GM23248 (cell line): ENCODE measurements around the gene NUDT7. TPM values are rescaled to one million over a fixed set of nuclear protein-coding genes. Genes with fewer than 3 reads are reported as not detected.
A peak's percentile ranks its signal among the peaks of the same experiment; 100 is the strongest.

Experiments used
- DNase-seq: peaks from one replicate; pipeline ENCODE4 v3.0.0-alpha.2; 2015
- H2AFZ ChIP-seq: fragments of 200-600 bp; sonication (generic); 2 replicates; pipeline ENCODE4 v1.6.1; 2016; ENCODE audit warnings: antibody characterized with exemption
- H3F3A ChIP-seq: fragments of 200-600 bp; sonication (generic); 2 replicates; pipeline ENCODE4 v1.6.1; 2016; ENCODE audit warnings: mild to moderate bottlenecking, antibody characterized with exemption, mixed run types; ENCODE audit not compliant: insufficient read depth
- H3K27ac ChIP-seq: fragments of 200-600 bp; sonication (generic); 2 replicates; pipeline ENCODE4 v1.5.1; 2016; ENCODE audit warnings: mild to moderate bottlenecking
- H3K27me3 ChIP-seq: fragments of 200-600 bp; sonication (generic); replicated peaks from 2 replicates; pipeline ENCODE4 v1.6.1; 2016; ENCODE audit warnings: mild to moderate bottlenecking; ENCODE audit not compliant: insufficient read depth
- H3K36me3 ChIP-seq: fragments of 200-600 bp; sonication (generic); 2 replicates; pipeline ENCODE4 v1.6.1; 2016; ENCODE audit warnings: low read depth, mild to moderate bottlenecking
- H3K4me1 ChIP-seq: fragments of 200-600 bp; sonication (generic); 2 replicates; pipeline ENCODE4 v1.6.1; 2016; ENCODE audit warnings: mild to moderate bottlenecking; ENCODE audit not compliant: insufficient read depth
- H3K4me2 ChIP-seq: fragments of 200-600 bp; sonication (generic); one replicate; pipeline ENCODE4 v1.6.1; 2016; ENCODE audit warnings: mild to moderate bottlenecking; ENCODE audit not compliant: unreplicated experiment
- H3K4me3 ChIP-seq: fragments of 200-600 bp; sonication (generic); 2 replicates; pipeline ENCODE4 v1.5.1; 2016; ENCODE audit warnings: mild to moderate bottlenecking
- H3K79me2 ChIP-seq: fragments of 200-600 bp; sonication (generic); 2 replicates; pipeline ENCODE4 v1.6.1; 2016; ENCODE audit warnings: mild to moderate bottlenecking; ENCODE audit not compliant: insufficient read depth
- H3K9ac ChIP-seq: fragments of 200-600 bp; sonication (generic); 2 replicates; pipeline ENCODE4 v1.6.1; 2016; ENCODE audit warnings: mild to moderate bottlenecking
- H3K9me2 ChIP-seq: fragments of 200-600 bp; sonication (generic); 2 replicates; pipeline ENCODE4 v1.6.1; 2016; ENCODE audit warnings: mixed run types, mild to moderate bottlenecking, moderate library complexity; ENCODE audit not compliant: insufficient read depth
- H3K9me3 ChIP-seq: fragments of 200-600 bp; sonication (generic); one replicate; pipeline ENCODE4 v1.6.1; 2017; ENCODE audit warnings: low read depth
- H4K20me1 ChIP-seq: fragments of 200-600 bp; sonication (generic); 2 replicates; pipeline ENCODE4 v1.6.0; 2016; ENCODE audit not compliant: insufficient read depth
- EZH2 ChIP-seq: fragments of 200-600 bp; sonication (generic); IDR thresholded peaks from 2 replicates; pipeline ENCODE4 v1.6.1; 2018; ENCODE audit warnings: antibody characterized with exemption, mild to moderate bottlenecking; ENCODE audit not compliant: insufficient read depth, poor library complexity, severe bottlenecking
- EZH2phosphoT487 ChIP-seq: fragments of 200-600 bp; sonication (generic); IDR thresholded peaks from 2 replicates; pipeline ENCODE4 v1.6.1; 2018; ENCODE audit warnings: antibody characterized with exemption, moderate library complexity, mild to moderate bottlenecking, low read depth; ENCODE audit not compliant: insufficient read depth
- WGBS, 2 experiments: methylation state at CpG; one replicate each; pipeline ENCODE4 v1.1.6; 2015 to 2017; ENCODE audit warnings: low lambda C conversion rate in 2 of 2, low coverage in 1 of 2; ENCODE audit errors: missing lambda C conversion rate in 2 of 2; 5-methylcytosine and 5-hydroxymethylcytosine counted together
- in situ Hi-C: fragments of 300-500 bp; cut with MboI; formaldehyde crosslinking; loops from 2 replicates; pipeline ENCODE4 v1.15.0; 2020
- polyA plus RNA-seq: library from polyadenylated mRNA; unstranded; fragments of >200 nt; fragmentation: Nextera tagmentation; extraction: Ambion mirVana; gene quantifications from 2 replicates; pipeline ENCODE4 v1.2.1, GENCODE V29; 2016
- total RNA-seq: library from RNA; depleted of rRNA; stranded (reverse); fragments of >200 nt; shearing (Covaris generic); gene quantifications from 2 replicates; pipeline ENCODE4 v1.2.3, GENCODE V29; 2014

NUDT7 gene
- total and polyA plus RNA-seq, 2 experiments from 2014 or later, result 3.0 to 6.2 TPM

- in situ Hi-C loops, result no loop called here
- Histone ChIP-seq H3K79me2 (no peaks in the 10 kb centered on the region), H3K4me1 (no peaks in the 10 kb centered on the region), H3K4me2 (no peak overlapping the region), H3K27ac (no peak overlapping the region), H3K9ac (no peak overlapping the region), H3K4me3 (no peak overlapping the region), H3K9me3 (no peaks in the 10 kb centered on the region), H4K20me1 (no peaks in the 10 kb centered on the region), H3K27me3 (peaks cover 15% of the 10 kb centered on the region; the same call in 1 of the 2 replicates), H3F3A (no peaks in the 10 kb centered on the region), H3K9me2 (no peaks in the 10 kb centered on the region), H3K36me3 (no peaks in the 10 kb centered on the region), H2AFZ (no peak overlapping the region)
- TF ChIP-seq EZH2phosphoT487, result no peak
- WGBS, 2 experiments, result 25 to 44% methylated on average over 5 of the region's 5 CpGs
- DNase-seq, result peak; percentile 13
Observed at GRCh38 chr16:77711775-77712174, 10.5 kb upstream of the NUDT7 start.

DNA sequence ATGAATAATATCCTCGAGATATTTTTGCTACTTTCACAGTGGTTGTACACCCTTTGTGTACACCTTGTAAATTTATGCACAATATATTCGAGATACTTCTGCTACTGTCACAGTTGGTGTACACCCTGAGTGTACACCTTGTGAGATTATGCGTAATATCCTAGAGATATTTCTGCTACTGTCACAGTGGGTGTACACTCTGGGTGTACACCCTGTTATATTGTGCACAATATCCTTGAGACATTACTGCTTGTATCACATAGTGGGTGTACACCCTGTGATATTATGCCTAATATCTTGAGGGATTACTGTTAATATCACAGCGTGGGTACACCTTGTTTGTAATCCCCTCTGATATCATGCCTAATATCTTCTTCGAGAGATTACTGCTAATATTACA is 7.2 kb upstream of the NUDT7 start:
- in situ Hi-C loops, result no loop called here
- DNase-seq, result no peak
- Histone ChIP-seq H3F3A (no peaks in the 10 kb centered on the region), H3K9ac (no peak overlapping the region), H3K4me1 (no peaks in the 10 kb centered on the region), H3K27me3 (no peaks in the 10 kb centered on the region), H3K36me3 (no peaks in the 10 kb centered on the region), H3K4me2 (no peak overlapping the region), H2AFZ (no peak overlapping the region), H4K20me1 (no peaks in the 10 kb centered on the region), H3K79me2 (no peaks in the 10 kb centered on the region), H3K9me2 (no peaks in the 10 kb centered on the region), H3K27ac (no peak overlapping the region), H3K4me3 (no peak overlapping the region), H3K9me3 (no peaks in the 10 kb centered on the region)
- no peak for TF ChIP-seq EZH2phosphoT487
- no peak for TF ChIP-seq EZH2
- 69 to 76% methylated on average over 5 of the region's 5 CpGs for WGBS, 2 experiments

DNA sequence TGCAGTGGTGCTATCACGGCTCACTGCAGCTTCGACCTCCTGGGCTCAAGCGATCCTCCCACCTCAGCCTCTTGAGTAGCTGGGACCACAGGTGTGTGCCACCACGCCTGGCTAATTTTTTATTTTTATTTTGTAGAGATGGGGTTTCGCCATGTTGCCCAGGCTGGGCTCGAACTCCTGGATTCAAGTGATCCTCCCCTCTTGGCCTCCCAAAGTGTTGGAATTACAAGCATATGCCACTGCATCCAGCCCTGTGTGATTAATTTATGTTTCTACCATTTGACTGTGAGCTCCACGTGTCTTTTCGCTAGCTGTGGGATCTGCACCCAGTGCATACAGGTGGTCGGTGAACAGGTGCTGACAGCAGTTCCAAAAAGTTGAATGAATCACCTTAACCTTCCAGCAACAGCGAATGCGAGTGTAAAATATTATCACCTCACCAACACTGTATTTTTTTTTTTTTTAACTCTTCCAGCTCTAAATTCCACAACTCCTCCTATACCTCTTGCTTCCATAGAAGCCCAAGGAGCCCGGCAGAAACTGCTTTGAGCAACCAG is 484 bp upstream of the NUDT7 start:
- 0 out of 2 replicates have a peak overlapping the region, but pooled peaks have one; percentile 24 for H3K9ac ChIP-seq
- H3K79me2 ChIP-seq, result no peaks in the 10 kb centered on the region
- DNase-seq, result no peak
- in situ Hi-C loops, result no loop called here
- no peaks in the 10 kb centered on the region for H3K27me3 ChIP-seq
- H3K4me3 ChIP-seq, result peak overlapping the region; percentile 58
- WGBS, 2 experiments, result 44 to 47% methylated on average over 12 of the region's 12 CpGs
- no peaks in the 10 kb centered on the region for H3F3A ChIP-seq
- no peaks in the 10 kb centered on the region for H3K4me1 ChIP-seq
- no peaks in the 10 kb centered on the region for H3K9me3 ChIP-seq
- H3K27ac ChIP-seq, result no peak overlapping the region
- no peaks in the 10 kb centered on the region for H4K20me1 ChIP-seq
- H3K36me3 ChIP-seq, result no peaks in the 10 kb centered on the region
- TF ChIP-seq EZH2phosphoT487 (no peak), EZH2 (no peak)
- H2AFZ ChIP-seq, result peak overlapping the region; percentile 76
- H3K9me2 ChIP-seq, result no peaks in the 10 kb centered on the region
- H3K4me2 ChIP-seq, result peak overlapping the region; percentile 60

DNA sequence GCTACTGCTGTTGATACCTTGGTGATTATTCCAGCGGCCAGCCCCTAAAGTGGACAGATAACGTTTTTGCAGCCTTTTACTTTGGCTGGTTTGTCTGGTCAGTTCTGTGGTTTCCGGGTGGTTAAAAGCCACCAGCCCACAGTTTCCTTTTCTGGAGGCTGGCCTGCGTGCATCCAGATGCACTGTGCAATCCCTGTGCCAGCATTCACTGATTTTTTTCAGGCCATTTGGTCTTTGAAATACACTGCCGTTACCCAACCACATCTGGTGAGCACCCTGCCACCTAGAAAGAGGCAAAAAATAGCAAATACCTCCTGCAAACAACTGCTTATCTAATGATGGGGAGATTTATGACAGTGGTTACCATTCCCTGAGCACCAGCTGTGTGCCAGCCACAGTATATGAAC is 797 bp downstream of the NUDT7 start:
- H4K20me1 ChIP-seq, result no peaks in the 10 kb centered on the region
- H3K9ac ChIP-seq, result peak overlapping the region; percentile 82
- H3K4me3 ChIP-seq, result peak overlapping the region; percentile 87
- no peaks in the 10 kb centered on the region for H3K27me3 ChIP-seq
- WGBS, 2 experiments, result 1 to 2% methylated on average over 5 of the region's 5 CpGs
- peak overlapping the region; percentile 98 for H3K4me2 ChIP-seq
- DNase-seq, result peak; percentile 71
- no peaks in the 10 kb centered on the region for H3K9me3 ChIP-seq
- H3K36me3 ChIP-seq, result no peaks in the 10 kb centered on the region
- no peaks in the 10 kb centered on the region for H3K79me2 ChIP-seq
- peak overlapping the region; percentile 97 for H2AFZ ChIP-seq
- no peaks in the 10 kb centered on the region for H3F3A ChIP-seq
- in situ Hi-C loops, result no loop called here
- no peaks in the 10 kb centered on the region for H3K4me1 ChIP-seq
- no peak for TF ChIP-seq EZH2
- no peak for TF ChIP-seq EZH2phosphoT487
- H3K9me2 ChIP-seq, result no peaks in the 10 kb centered on the region
- peak overlapping the region; percentile 62 for H3K27ac ChIP-seq

DNA sequence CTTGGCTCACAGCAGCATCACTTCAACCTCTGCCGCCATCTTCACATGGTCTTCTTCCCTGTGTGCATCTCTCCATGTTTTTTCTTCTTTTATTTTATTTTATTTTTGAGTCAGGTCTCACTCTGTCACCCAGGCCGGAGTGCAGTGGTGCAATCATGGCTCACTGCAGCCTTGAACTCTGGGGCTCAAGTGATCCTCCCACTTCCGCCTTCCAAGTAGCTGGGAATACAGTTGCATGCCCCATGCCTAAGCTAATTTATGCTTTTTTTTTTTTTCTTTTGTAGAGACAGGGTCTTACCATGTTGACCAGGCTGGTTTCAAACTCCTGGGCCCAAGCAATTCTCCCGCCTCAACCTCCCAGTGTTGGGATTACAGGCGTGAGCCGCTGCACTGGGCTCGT is 1.9 kb downstream of the NUDT7 start:
- no peaks in the 10 kb centered on the region for H3K9me3 ChIP-seq
- H2AFZ ChIP-seq, result no peak overlapping the region
- H3K9me2 ChIP-seq, result no peaks in the 10 kb centered on the region
- 96 to 98% methylated on average over 7 of the region's 7 CpGs for whole genome bisulfite sequencing, 2 experiments
- H3K27me3 ChIP-seq, result no peaks in the 10 kb centered on the region
- no peak overlapping the region for H3K4me2 ChIP-seq
- no peak for TF ChIP-seq EZH2
- TF ChIP-seq EZH2phosphoT487, result no peak
- no peaks in the 10 kb centered on the region for H3F3A ChIP-seq
- no peak overlapping the region for H3K4me3 ChIP-seq
- no peaks in the 10 kb centered on the region for H3K79me2 ChIP-seq
- no peak overlapping the region for H3K9ac ChIP-seq
- no peak for DNase-seq
- H3K36me3 ChIP-seq, result no peaks in the 10 kb centered on the region
- H3K4me1 ChIP-seq, result no peaks in the 10 kb centered on the region
- H3K27ac ChIP-seq, result no peak overlapping the region
- no peaks in the 10 kb centered on the region for H4K20me1 ChIP-seq
- in situ Hi-C loops, result no loop called here
